ENCODE data around the gene THSD4.

The THSD4 gene

DNA sequence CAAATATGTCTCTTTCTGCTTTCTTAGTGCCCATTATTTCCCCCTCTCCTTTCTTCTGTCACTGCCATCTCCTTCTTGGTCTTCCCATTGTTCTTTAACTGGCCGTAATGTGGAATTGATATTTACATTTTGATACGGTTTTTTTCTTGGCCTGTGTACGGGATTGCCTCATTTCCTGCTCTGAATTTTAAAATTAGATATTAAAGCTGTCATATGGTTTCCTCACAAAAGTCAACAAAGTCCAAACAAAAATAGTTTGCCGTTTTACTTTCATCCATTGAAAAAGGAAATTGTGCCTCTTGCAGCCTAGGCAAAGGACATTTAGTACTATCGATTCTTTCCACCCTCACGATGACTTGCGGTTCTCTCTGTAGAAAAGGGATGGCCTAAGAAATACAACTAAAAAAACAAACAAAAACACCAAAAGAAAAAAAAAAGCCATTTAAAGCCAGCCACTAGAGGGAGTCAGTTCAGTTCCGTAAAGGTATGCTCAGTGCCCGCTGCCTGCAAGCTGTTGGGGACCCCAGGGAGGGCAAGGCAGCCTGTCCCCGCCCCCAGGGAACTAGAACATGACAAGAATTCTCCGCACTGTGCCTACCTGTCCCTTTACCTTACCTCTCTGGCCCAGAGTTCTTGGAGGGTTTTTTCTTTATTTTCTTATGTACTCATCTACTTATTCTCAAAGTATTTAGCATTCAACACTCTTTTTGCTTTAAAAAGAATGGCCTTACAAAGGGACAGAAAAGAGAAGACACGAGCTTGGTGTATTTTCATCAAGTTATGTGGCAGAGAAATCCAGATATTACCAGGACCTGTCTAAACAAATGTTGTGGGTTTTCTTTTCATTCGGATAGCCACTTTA lies 665.1 kb downstream of the THSD4 start:
- peak; percentile 17 to 26 for DNase-seq

- no peak for DNase-seq
These were observed 666.1 kb downstream of the THSD4 start for GRCh38 chr15:71781179-71781964.

GRCh38 chr15:71781965-71782265 lies 666.6 kb downstream of the THSD4 start:
- DNase-seq: no peak

DNA sequence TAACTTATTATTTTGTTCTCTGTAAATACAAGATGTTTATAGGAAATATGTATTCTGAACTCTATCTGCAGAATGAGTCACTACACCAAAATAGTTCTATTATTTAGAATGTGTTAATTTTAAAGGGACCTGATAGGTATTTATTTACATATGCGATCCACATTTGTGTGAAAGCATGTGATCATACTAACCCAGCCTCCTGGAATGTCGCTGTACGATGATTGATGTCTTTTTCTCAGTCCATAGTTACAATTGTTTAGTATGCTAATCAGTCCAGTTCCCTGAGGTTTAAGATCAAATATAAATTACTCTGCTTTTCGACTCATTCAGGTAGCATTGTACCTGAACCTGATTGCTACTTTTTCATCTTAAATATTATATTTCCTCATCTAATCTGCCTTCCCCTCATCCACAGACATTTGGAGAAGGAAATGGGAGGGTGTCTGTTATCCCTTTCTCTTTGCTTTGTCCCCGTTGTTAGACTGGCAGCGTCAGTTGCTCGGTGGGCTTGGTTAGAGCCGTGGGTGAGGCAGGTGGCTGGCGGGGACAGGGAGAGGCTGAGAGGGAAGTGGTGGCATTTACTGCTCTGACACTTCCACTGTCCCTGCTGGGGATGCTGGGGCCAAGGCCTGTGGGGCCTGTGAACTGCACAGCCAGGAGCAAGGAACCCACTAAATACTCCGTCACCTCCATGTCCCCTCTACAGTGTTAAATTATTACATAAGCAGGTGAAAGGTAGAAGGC lies 667.3 kb downstream of the THSD4 start:
- DNase-seq: no peak

DNA sequence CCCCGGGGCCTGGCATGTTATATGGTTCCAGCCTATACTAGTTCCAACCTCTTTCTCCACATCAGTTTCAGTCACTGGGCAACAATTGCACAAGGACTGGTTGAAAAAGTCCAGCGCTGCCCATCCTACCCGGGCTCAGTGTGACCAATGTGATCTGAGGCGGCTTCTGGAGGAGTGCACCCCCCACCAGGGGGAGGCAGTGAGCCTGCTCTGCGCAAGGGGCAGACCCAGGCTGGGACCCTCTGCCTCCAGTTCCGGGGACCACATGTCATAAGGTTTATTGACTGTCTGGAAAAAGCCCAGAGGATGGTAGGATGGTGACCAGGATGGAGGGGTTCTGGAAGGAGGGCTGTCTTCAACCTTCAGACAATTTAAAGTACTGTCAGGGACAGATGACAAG lies 669.4 kb downstream of the THSD4 start:
- DNase-seq: no peak

GRCh38 chr15:71785996-71786395 lies 670.7 kb downstream of the THSD4 start:
- DNase-seq: no peak

GRCh38 chr15:71786673-71787072 lies 671.4 kb downstream of the THSD4 start:
- no peak for DNase-seq

- DNase-seq: no peak
These were observed 673.6 kb downstream of the THSD4 start for GRCh38 chr15:71788646-71789579.

GRCh38 chr15:71789616-71790015 lies 674.3 kb downstream of the THSD4 start:
- no peak for DNase-seq

- no peak for DNase-seq
These were observed 674.8 kb downstream of the THSD4 start for GRCh38 chr15:71790081-71790480.

DNA sequence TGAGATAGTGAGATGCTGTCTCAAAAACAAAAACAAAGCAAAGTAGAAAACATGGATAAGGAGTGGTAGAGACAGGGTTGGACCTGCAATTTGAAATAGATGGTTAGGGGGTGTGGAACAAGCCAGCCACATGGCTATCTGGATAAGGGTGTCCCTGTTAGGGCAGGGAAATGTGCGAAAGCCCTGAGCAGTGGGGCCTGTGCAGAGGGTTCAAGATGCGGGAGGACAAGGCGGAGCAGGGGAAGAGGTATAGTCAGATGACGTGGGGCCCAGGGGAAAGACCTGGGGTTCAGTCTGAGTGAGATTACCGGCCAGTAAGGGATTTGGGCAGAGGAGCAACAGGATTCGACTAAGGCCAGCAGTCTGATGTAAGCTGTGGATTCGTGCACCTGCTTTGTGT lies 676.7 kb downstream of the THSD4 start:
- DNase-seq: no peak

GRCh38 chr15:71792521-71792920 lies 677.2 kb downstream of the THSD4 start:
- DNase-seq: no peak

GRCh38 chr15:71798641-71799040 lies 683.4 kb downstream of the THSD4 start:
- DNase-seq: no peak

DNA sequence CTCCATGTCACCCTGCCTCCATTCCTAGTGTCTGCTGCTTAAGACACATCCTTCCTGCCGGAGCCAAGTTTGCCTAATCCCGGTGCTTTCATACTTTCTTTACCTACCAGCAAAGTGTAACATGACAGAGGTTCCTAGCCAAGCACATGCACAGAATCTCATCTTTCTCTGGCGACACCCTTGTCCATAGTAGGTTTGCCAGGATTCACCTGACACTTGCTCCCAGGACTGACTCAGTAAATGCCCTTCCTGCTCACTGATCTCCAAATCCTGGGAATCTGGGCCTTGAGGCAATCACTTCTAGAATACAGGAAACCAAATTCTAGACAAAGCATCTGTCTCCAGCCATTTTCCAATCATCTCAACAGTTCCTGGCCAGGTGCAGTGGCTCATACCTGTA lies 684.9 kb downstream of the THSD4 start:
- no peak for DNase-seq

- peak in 1 of 2 experiments; percentile 47 for DNase-seq
These were observed 685.8 kb downstream of the THSD4 start for GRCh38 chr15:71800835-71801745.

GRCh38 chr15:71801935-71802655 lies 686.8 kb downstream of the THSD4 start:
- no peak for DNase-seq

DNA sequence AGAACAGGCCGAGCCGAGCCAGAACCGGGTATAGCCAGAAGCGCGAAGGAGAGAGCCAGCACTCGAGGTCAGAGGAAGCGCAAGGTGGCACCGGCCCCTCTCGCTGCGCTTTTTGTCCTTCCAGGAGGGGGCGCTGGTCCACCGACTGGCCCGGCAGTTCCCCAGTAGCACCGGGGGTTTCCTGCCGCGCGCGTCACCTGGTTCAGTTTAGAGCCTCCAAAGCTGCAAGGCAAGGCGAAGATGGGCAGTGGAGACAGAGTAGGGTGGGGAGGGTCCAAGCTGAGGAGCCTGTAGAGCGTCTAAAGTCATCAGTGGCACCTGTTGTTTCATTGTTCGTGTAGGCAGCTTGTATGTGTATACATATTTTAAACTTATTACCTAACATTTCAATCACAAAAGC lies 687.5 kb downstream of the THSD4 start:
- DNase-seq: no peak

DNA sequence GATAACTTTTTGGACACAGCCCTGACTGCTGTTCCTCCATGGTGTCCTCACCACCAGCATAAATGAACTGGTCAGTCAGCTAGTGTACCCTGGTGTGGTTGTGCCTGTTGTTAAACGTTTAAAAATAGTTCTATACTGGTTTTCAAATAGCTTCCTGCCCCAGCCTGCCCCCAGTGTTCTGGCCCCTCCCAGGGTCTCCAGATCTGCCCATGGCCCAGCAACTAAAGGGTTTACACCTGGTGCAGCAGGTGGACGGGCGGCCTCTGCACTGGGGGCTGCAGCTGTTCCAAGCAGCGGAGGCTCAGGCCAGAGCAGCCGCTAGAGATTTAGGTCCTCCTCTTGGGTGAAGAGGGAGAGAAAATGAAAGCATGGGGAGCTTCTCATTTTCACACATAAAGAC lies 689.0 kb downstream of the THSD4 start:
- DNase-seq: peak in 1 of 2 experiments; percentile 52

DNA sequence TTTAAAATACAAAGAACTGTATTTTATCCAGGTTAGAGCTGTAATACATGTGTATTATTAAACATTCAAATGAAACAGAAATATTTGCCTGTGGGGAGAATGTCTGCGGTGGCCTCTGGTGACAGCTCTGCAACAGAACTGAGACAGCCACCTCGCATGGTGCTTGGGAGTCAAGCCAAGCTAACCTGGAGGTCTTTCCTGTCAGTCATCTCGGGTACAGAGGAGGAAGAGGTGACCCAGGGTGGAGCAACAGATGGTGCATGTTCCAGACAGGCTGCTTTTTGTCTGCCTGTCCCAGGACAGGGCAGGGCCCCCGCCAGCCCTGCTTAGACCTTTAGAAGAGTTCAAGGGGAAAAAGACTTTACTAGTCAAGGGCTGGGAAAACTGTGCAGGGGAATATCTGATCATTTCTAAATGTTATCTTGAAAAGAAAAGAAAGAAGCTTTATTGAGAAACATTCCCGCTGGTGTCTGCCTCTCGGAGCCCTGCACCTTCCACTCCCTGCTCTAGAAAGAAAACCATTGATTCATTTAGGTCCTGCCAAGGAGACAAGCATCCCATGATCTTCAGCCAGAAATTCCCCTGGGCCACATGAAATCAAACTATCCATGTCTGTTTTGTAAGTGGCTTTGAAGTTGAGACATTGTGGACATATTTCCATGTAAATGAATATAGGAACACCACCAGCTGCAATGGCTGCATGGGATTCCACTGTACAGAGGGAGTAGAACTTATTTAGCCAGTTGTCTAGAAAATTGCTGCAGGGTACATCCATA lies 689.6 kb downstream of the THSD4 start:
- no peak for DNase-seq

DNA sequence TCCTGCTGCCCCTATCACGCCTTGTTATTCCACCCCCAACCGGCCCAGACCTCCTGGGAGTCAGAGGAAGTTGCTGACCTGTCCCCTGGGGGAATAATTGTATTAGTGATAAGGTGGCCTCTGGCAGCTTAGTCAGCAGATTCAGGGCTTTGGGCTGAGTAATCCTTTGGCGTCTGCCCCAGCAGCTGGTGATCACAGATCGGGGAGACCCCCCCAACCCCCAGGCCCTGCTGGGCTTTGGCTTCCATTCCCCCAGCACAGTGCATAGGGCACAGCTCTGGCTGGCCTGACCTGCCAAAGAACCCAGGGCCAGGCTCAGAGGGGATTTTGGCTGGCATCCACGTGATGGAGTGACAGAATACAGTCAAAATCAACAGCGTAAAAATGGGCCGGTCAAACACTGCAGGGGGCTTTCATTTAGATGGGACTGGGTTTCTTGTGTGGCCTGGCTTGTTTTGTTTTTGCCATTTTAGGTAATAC lies 691.2 kb downstream of the THSD4 start:
- no peak for DNase-seq

All from SHP77 (cell line).